Measurements from ENCODE around the gene APLF.
"Not testable (repeated sequence)": the region's sequence is repeated elsewhere in the genome, so short reads cannot be mapped to it uniquely, and the experiment has no call there.

APLF gene

GRCh38 chr2:68579689-68580088, 112.3 kb downstream of the APLF start:
- no peak for DNase-seq (ENCODE audit: low spot score)

GRCh38 chr2:68588589-68588988, 121.2 kb downstream of the APLF start:
- no peak for DNase-seq (ENCODE audit: low spot score)

GRCh38 chr2:68589963-68590362, 122.6 kb downstream of the APLF start:
- no peak for DNase-seq (ENCODE audit: low spot score)

- no peak for DNase-seq (ENCODE audit: low spot score)
These were observed 123.3 kb downstream of the APLF start for GRCh38 chr2:68590702-68591101.

DNA sequence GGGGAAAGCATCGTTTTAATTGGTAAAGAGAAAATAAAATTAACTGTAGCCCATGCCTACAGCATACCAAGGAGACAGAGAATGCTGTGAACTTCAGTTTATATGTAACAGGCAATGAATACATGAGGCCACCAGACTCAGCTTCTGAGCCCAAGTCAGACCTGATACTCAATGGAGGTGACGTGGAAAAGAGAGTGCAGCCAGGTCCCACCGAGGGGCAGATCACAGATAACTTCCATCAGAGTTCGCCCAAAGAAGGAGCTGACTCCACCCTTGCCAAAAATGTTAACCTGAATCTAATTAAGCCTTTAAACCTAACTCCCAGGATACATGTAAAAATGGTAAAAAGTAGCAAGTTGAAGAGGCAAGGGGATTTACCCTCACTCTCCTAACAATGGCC, 123.8 kb downstream of the APLF start:
- DNase-seq (ENCODE audit: low spot score): no peak

DNA sequence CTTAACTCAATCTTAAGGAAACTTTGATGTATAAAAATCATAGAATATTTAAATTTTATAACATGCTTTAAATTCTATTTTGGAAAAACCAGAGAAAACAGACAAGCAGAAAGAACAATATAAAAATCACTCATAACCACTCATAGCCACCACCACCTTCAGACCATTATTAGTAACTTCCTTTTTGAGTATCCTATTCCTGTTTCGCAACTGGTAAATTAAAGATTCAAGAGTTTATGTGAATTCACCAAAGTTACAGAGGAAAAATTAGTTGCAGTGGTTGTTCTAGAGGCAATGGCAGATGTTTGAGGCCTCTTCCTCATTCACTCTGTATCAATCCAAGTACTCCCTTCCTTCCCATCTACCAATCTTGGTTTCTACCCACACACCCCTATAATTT, 126.7 kb downstream of the APLF start:
- no peak for DNase-seq (ENCODE audit: low spot score)

- DNase-seq (ENCODE audit: low spot score): peak; percentile 58
These were observed 127.5 kb downstream of the APLF start for GRCh38 chr2:68594674-68595492.

- DNase-seq (ENCODE audit: low spot score): not testable (repeated sequence)
These were observed 128.1 kb downstream of the APLF start for GRCh38 chr2:68595493-68595785.

- not testable (repeated sequence) for DNase-seq (ENCODE audit: low spot score)
These were observed 133.1 kb downstream of the APLF start for GRCh38 chr2:68600495-68600894.

DNA sequence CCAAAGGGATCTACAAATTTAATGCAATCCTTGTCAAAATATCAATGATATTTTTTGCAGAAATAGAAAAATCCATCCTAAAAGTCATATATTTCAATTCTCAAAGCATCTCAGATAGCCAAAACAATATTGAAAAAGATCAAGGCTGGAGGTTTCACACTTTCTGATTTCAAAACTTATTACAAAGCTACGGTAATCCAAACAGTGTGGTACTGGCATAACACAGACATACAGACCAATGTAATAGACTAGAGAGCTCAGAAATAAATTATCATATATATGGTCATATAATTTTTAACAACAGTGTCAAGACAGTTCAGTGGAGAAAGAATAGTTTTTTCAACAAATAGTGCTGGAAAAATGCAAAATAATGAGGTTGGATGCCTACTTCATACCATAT, 135.7 kb downstream of the APLF start:
- no peak for DNase-seq (ENCODE audit: low spot score)

DNA sequence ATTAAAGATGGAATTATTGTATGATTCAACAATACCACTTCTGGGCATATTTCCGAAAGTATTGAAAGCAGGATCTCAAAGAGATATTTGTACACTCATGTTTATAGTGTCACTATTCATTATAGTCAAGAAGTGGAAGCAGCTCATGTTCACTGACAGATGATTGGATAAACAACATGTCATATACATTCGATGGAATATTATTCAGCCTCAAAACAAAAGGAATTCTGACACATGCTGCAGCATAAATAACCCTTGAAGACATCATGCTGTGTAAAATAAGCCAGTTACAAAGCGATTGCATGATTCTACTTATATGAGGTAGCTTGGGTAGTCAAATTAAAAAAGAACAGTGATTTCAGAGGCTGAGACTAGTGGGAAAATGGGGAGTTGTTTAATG, 136.7 kb downstream of the APLF start:
- DNase-seq (ENCODE audit: low spot score): no peak

DNA sequence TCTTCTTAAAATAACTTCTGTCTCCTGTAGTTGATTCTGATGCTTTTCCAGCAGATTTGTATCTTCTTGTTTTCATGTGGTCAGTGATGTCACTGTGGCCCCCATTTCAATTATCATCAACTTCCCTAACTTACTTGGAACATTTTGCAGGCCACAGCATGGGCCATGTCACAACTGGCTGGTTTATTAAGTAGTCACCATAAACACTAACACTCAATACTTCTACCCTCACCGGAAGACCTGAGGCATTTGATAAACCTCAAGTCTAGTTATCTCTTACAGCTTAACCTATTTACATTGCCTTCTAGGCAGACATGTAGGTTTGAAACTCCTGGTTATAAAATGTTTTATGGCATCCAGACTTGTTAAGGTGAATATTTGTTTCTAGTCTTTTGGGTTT, 138.6 kb downstream of the APLF start:
- DNase-seq (ENCODE audit: low spot score): no peak

GRCh38 chr2:68606759-68607158, 139.4 kb downstream of the APLF start:
- DNase-seq (ENCODE audit: low spot score): no peak

- no peak for DNase-seq (ENCODE audit: low spot score)
These were observed 140.5 kb downstream of the APLF start for GRCh38 chr2:68607837-68608236.

GRCh38 chr2:68612765-68613519, 145.6 kb downstream of the APLF start:
- no peak for DNase-seq (ENCODE audit: low spot score)

DNA sequence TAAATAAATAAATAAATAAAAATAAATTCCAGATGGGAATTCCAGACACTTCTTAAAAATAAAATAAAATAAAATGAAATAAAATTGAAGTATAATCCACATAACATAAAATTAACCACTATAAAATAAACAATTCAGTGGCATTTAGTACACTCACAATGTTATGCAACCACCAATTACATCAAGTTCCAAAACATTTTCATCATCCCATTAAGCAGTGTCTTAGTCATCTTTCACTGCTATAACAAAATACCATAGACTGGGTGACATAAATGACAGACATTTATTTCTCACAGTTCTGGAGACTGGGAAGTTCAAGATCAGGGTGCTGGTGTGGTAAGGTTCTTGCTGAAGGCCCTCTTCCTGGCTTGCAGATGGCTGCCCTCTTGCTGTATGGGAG, 153.4 kb downstream of the APLF start:
- no peak for DNase-seq (ENCODE audit: low spot score)

DNA sequence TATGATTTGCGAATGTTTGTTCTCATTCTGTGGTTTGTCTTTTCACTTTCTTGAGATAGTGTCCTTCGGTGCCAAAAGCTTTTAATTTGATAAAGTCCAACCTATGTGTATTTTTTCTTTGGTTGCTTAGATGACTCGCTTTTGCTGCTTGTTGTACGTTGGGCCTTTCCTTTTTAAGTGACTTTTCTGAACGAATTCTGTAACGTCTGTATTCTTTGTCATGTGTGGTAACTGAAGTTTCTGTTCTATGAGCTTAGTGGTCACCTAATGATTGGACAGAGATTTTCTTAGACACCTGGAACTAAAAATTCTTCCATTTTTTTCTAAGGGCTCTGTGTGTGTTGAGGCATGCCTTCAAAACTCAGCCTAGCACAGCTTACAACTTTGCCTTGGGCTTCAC, 156.4 kb downstream of the APLF start:
- no peak for DNase-seq (ENCODE audit: low spot score)

- no peak for DNase-seq (ENCODE audit: low spot score)
These were observed 160.2 kb downstream of the APLF start for GRCh38 chr2:68627615-68628014.

All from AG08395 (cell line).